Embryonic facial prominence (tissue), 1 donor: ENCODE results near the gene B3GAT1.

Experiments
- DNase-seq: peaks from one replicate; pipeline ENCODE4 v3.0.0-alpha.2; 2016; ENCODE audit errors: extremely low spot score

The B3GAT1 gene

DNA sequence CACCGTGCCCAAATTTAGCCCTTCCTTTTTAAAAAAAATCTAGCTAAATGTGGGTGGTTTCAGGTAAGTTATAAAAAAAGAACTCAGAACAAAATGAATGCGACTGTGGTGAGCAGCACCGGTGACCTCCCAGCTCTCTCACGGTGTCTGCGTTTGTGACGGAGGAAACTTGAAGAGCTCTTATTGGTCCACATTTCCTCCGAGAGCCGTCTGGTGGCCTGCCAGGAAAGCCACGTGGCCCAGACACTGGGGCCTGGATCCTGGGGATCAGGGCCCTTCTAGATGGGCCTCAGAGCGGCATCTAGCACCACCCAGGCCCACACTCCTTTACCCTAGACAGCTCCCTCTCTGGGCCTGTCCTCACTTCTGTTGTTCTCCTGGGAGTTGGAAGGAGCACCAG lies 39.5 kb downstream of the B3GAT1 start:
- DNase-seq: no peak

DNA sequence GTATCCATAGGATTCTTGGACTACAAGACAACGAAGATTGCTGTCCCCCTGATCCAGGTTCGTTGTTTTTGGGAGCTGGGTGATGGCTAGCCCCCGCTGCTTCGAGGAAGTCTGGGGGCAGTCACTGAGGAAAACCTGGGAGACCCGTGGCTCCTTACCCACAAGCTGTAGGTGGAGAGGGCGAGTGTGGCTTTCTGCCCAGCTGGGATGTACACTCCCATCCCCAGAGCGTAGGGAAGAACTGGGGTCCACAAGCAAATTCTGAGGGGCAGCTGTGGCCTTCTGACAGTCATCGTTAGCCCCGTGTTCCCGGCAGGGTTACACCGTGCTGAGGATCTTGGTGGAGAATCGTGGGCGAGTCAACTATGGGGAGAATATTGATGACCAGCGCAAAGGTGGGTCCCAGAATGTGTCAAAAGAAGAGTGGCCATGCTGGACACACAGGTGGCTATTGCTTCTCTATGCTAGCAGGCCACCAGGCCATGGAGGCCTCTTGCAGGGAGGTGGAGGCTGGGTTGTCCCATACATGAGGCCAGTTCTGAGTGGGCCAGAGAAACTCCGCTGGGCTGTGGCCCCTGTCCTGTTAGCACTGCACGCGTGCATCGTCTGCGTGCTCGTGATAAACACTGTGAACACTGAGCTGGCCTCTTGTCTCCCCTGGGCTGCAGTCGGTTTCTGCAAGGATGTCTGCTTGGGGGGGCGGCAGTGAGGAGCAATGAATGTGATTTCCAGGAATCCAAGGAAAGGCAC lies 40.4 kb downstream of the B3GAT1 start:
- DNase-seq: no peak

- DNase-seq: no peak
These were observed 41.3 kb downstream of the B3GAT1 start for GRCh38 chr11:134370526-134371435.

- DNase-seq: no peak
These were observed 42.2 kb downstream of the B3GAT1 start for GRCh38 chr11:134369656-134370525.

DNA sequence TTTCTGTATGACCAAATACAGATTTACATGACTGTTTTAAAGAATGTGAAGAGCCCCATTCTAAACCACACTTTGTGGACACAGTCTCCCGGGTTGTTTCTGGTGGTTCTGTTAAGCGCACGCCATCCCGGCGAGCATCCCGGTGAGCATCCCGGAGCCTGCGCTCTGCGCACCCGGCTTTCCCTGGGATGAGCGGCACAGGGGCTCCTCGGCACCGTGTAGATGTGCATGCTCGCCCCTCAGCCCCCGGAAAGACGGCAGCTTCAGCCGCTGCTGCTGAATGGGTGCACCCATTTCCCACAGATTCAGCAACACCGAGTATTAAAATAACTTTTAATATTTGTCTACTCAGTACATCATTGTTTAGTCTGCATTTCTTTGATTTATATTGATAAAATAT lies 44.3 kb downstream of the B3GAT1 start:
- no peak for DNase-seq

DNA sequence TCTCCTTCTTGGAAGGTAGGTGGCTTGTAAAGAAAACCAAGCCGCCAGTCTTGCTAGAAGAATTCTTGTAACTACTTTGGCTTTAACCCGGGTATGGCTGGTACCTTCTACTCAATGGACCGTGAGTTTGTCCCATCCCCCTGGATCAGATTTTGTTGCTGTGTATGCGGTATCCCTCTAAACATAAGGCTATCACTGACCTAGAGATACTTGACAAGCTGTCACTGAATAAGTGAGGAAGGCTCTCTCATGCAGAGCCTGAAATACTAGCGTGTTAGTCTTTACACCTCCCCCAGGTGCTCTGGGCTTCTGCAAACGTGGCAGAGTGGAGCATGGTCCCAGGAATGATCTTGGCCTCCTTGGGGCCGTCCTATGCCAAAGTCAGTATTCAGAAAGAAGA lies 45.8 kb downstream of the B3GAT1 start:
- DNase-seq: no peak

- no peak for DNase-seq
These were observed 46.8 kb downstream of the B3GAT1 start for GRCh38 chr11:134365011-134365925.

- DNase-seq: no peak
These were observed 47.8 kb downstream of the B3GAT1 start for GRCh38 chr11:134364261-134364660.

DNA sequence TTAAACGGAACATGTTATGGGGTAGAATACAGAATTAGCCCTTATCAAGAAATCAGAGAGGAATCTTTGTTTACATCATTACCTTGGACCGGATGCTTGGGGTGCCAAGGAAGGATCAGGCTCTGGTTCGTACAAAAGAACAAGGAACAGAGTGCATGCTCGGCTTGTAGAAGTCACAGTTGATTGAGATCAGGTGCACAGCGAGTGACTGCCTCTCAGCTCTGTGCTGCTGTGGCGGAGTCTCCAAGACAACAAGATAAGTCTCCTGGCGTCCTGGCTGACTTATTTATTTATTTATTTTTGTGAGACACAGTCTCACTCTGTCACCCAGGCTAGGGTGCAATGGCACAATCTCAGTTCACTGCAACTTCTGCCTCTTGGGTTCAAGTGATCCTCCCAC lies 48.5 kb downstream of the B3GAT1 start:
- no peak for DNase-seq

GRCh38 chr11:134363161-134363560 lies 48.9 kb downstream of the B3GAT1 start:
- no peak for DNase-seq

DNA sequence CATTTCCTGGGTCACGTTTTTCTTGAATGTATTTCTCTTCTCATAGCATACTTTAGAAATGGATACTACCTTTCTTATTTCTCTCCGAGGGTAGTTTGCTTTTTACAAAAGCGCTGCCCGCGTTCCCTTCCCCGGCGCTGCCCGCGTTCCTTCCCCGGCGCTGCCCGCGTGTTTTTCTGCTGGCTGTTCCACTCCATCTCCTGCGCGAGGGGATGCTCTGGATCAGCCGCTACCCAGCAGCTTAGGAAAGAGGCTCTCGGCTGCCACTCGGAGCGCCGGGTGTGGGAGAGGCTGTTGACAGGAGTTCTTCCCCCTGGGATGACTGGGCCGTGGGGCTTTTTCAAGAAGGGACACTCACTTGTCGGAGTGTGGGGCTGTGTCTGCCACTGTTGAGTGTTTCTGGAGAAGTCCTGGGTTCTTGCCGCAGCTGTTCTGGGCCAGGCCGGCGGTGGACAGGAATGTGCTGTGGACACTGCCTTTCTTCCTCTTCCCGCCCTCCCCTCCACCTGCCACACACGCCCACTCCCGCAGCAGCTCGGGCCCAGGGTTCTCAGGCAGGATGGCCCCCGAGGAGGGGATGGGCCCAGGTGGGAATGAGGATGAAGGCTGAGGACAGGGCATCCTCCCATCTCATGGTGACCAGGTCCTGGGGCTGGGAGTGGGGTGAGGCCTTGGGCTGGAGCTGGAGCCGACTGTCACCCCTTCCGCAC lies 49.7 kb downstream of the B3GAT1 start:
- no peak for DNase-seq

- no peak for DNase-seq
These were observed 50.4 kb downstream of the B3GAT1 start for GRCh38 chr11:134361661-134362060.

- peak; percentile 47 for DNase-seq
These were observed 51.8 kb downstream of the B3GAT1 start for GRCh38 chr11:134360050-134360835.

GRCh38 chr11:134359646-134360045 lies 52.4 kb downstream of the B3GAT1 start:
- no peak for DNase-seq

DNA sequence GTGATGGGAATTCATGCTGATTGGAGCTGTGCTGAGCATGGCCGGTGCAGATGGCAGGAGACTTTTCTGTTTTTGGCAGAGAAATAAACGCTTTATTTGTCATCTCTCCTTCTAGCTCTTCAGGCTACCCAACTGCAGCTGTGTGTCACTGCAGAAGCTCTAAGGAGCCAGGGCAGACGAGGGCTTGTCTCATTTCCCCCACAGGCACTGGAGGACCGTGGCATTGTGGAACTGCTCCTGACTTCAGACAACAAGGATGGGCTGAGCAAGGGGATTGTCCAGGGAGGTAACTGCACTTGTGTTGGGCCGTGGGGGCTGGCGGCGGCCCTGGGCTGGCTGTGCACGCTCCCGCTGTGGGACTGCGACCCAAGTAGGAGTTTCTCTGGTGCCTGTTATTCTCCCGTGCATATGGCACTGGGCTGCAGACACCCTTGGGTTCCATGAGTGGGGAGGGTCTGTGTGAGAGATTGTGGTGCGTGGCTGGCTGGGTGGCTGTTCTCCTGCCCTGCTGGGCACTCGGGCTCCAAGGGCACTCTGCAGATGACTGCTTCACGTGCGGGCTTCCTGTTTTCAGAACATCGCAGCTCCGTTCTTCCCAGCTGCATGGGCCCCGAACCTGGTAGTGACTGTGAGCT lies 53.1 kb downstream of the B3GAT1 start:
- DNase-seq: no peak

DNA sequence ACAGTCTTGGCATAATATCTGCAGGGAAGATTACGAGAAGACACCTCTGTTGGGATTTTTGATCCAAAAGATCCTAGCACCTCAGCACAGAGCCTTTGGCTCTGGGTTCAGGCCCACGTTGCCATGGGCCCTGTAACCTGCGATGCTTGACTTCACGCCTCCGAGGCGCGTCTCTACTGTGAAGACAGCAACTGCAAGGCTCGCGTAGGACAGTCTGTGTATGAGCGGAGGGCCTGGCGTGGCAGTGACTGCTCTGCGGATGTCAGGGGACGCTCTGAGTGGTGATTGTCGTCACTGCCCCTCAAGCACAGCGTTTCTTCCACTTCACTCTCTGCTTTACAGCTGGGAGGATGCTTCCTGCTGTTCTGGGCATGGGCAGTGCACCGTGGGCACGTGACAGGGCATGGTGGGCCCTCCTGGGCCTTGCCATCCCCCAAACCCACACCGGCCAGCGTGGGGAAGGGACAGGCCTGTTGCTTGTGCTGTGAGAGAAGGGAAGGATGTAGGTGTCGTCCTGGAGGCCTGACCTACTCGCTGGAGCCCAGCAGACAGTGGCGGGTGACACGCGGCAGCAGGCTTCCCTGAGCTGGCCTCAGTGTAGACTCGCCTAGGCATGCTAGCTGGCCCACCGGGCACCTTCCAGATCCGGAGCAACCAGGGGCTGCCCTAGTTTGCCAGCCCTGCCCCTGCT lies 53.7 kb downstream of the B3GAT1 start:
- no peak for DNase-seq

DNA sequence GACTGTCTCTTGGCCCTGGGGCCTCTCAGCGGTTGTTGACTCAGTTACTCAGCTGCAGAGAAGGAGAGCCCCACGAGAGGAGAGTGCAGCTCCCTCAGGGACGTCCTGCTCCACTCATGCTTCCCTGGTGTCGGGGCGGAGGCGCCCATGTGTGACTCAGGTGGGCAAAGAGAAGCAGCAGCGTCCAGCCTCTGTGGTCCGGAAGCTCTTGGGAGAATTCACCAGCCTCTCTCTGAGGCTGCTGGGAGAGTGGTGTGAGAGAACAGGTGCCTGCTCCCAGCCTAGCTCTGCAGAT lies 54.5 kb downstream of the B3GAT1 start:
- DNase-seq: no peak

- no peak for DNase-seq
These were observed 55.1 kb downstream of the B3GAT1 start for GRCh38 chr11:134356656-134357544.
